ENCODE results near the gene DPF3.

The DPF3 gene

GRCh38 chr14:72664651-72665050, 229.2 kb downstream of the DPF3 start:
- DNase-seq = no peak

- DNase-seq = no peak
Measured at GRCh38 chr14:72663956-72664650, 229.8 kb downstream of the DPF3 start.

GRCh38 chr14:72663076-72663487, 230.8 kb downstream of the DPF3 start:
- no peak for DNase-seq

- no peak for DNase-seq
Measured at GRCh38 chr14:72662214-72662613, 231.7 kb downstream of the DPF3 start.

- no peak for DNase-seq
Measured at GRCh38 chr14:72657214-72657921, 236.5 kb downstream of the DPF3 start.

GRCh38 chr14:72653026-72653425, 240.9 kb downstream of the DPF3 start:
- DNase-seq = no peak

GRCh38 chr14:72652179-72652578, 241.7 kb downstream of the DPF3 start:
- DNase-seq = no peak

- no peak for DNase-seq
Measured at GRCh38 chr14:72651714-72652113, 242.2 kb downstream of the DPF3 start.

GRCh38 chr14:72651081-72651480, 242.8 kb downstream of the DPF3 start:
- DNase-seq = no peak

GRCh38 chr14:72649603-72650227, 244.2 kb downstream of the DPF3 start:
- no peak for DNase-seq

- DNase-seq = no peak
Measured at GRCh38 chr14:72647782-72648181, 246.1 kb downstream of the DPF3 start.

- no peak for DNase-seq
Measured at GRCh38 chr14:72646861-72647528, 246.9 kb downstream of the DPF3 start.

GRCh38 chr14:72645706-72646105, 248.2 kb downstream of the DPF3 start:
- no peak for DNase-seq

GRCh38 chr14:72644758-72645489, 249.0 kb downstream of the DPF3 start:
- no peak for DNase-seq

GRCh38 chr14:72644038-72644437, 249.9 kb downstream of the DPF3 start:
- no peak for DNase-seq

GRCh38 chr14:72643317-72643801, 250.5 kb downstream of the DPF3 start:
- DNase-seq = no peak

GRCh38 chr14:72640911-72641485, 252.9 kb downstream of the DPF3 start:
- no peak for DNase-seq

GRCh38 chr14:72638021-72638420, 255.9 kb downstream of the DPF3 start:
- no peak for DNase-seq

GRCh38 chr14:72636871-72637270, 257.0 kb downstream of the DPF3 start:
- no peak for DNase-seq

GRCh38 chr14:72636094-72636493, 257.8 kb downstream of the DPF3 start:
- no peak for DNase-seq

- no peak for DNase-seq
Measured at GRCh38 chr14:72634691-72635616, 258.9 kb downstream of the DPF3 start.

Data from CD4-positive, alpha-beta T cell treated with Interleukin-10 for 1 hour (primary cell).